HEK293 (cell line): ENCODE results near the gene SATL1.

Experiments used
- KLF1 ChIP-seq: fragments of 450-650 bp; formaldehyde crosslinking; IDR thresholded peaks from 2 replicates; pipeline ENCODE4 v1.5.1; 2016; ENCODE audit warnings: missing biosample characterization, missing genetic modification characterization
- KLF16 ChIP-seq: fragments of 450-650 bp; formaldehyde crosslinking; IDR thresholded peaks from 2 replicates; pipeline ENCODE4 v1.5.1; 2017; ENCODE audit warnings: missing biosample characterization, missing genetic modification characterization
- KLF7 ChIP-seq: fragments of 450-650 bp; formaldehyde crosslinking; IDR thresholded peaks from 2 replicates; pipeline ENCODE4 v1.5.1; 2016; ENCODE audit warnings: missing biosample characterization, missing genetic modification characterization, borderline replicate concordance
- TRIM28 ChIP-seq: IDR thresholded peaks from 2 replicates; pipeline ENCODE4 v1.6.1; 2011; ENCODE audit warnings: low read length, control low read depth, borderline replicate concordance
- ZNF132 ChIP-seq: fragments of 450-650 bp; formaldehyde crosslinking; IDR thresholded peaks from 2 replicates; pipeline ENCODE4 v1.5.1; 2017; ENCODE audit warnings: missing biosample characterization, missing genetic modification characterization, borderline replicate concordance
- ZNF214 ChIP-seq: fragments of 450-650 bp; formaldehyde crosslinking; IDR thresholded peaks from 2 replicates; pipeline ENCODE4 v1.5.1; 2017; ENCODE audit warnings: missing biosample characterization, mild to moderate bottlenecking, missing genetic modification characterization, borderline replicate concordance
- ZNF24 ChIP-seq: fragments of 450-650 bp; formaldehyde crosslinking; IDR thresholded peaks from 2 replicates; pipeline ENCODE4 v1.5.1; 2016; ENCODE audit warnings: missing biosample characterization, missing genetic modification characterization
- ZNF292 ChIP-seq: fragments of 450-650 bp; formaldehyde crosslinking; IDR thresholded peaks from 2 replicates; pipeline ENCODE4 v1.5.1; 2016; ENCODE audit warnings: low read depth, missing biosample characterization, missing genetic modification characterization, borderline replicate concordance
- ZNF341 ChIP-seq: fragments of 450-650 bp; formaldehyde crosslinking; IDR thresholded peaks from 2 replicates; pipeline ENCODE4; 2016; ENCODE audit warnings: low read depth, missing biosample characterization, missing genetic modification characterization
- ZNF433 ChIP-seq: fragments of 450-650 bp; formaldehyde crosslinking; IDR thresholded peaks from 2 replicates; pipeline ENCODE4 v1.5.1; 2016; ENCODE audit warnings: missing biosample characterization, missing genetic modification characterization, low read depth
- ZNF654 ChIP-seq: fragments of 450-650 bp; formaldehyde crosslinking; IDR thresholded peaks from 2 replicates; pipeline ENCODE4 v1.5.1; 2016; ENCODE audit warnings: low read depth, missing biosample characterization, missing genetic modification characterization
- ZNF776 ChIP-seq: fragments of 450-650 bp; formaldehyde crosslinking; IDR thresholded peaks from 2 replicates; pipeline ENCODE4 v1.5.0; 2017; ENCODE audit warnings: missing biosample characterization, missing genetic modification characterization, borderline replicate concordance
- ZNF791 ChIP-seq: fragments of 450-650 bp; formaldehyde crosslinking; IDR thresholded peaks from 2 replicates; pipeline ENCODE4 v1.5.1; 2016; ENCODE audit warnings: missing biosample characterization, missing genetic modification characterization
- TF ChIP-seq, protein P1 (sequence below): fragments of 450-650 bp; formaldehyde crosslinking; IDR thresholded peaks from 2 replicates; pipeline ENCODE4 v1.5.1; 2017; ENCODE audit warnings: missing biosample characterization, missing genetic modification characterization
- TF ChIP-seq, protein P2 (sequence below): fragments of 450-650 bp; IDR thresholded peaks from 2 replicates; pipeline ENCODE4 v1.5.1; 2018; ENCODE audit warnings: missing biosample characterization, missing genetic modification characterization
- TF ChIP-seq, protein P3 (sequence below): fragments of 450-650 bp; formaldehyde crosslinking; IDR thresholded peaks from 2 replicates; pipeline ENCODE4 v1.5.1; 2016; ENCODE audit warnings: missing biosample characterization, missing genetic modification characterization, borderline replicate concordance
- TF ChIP-seq, protein P4 (sequence below): fragments of 450-650 bp; formaldehyde crosslinking; IDR thresholded peaks from 2 replicates; pipeline ENCODE4 v1.5.1; 2016; ENCODE audit warnings: missing biosample characterization, missing genetic modification characterization
- TF ChIP-seq, protein P5 (sequence below): fragments of 450-650 bp; formaldehyde crosslinking; IDR thresholded peaks from 2 replicates; pipeline ENCODE4 v1.5.1; 2016; ENCODE audit warnings: missing biosample characterization, missing genetic modification characterization, borderline replicate concordance
- TF ChIP-seq, protein P6 (sequence below): fragments of 450-650 bp; formaldehyde crosslinking; IDR thresholded peaks from 2 replicates; pipeline ENCODE4 v1.5.1; 2016; ENCODE audit warnings: missing biosample characterization, missing genetic modification characterization, borderline replicate concordance
- TF ChIP-seq, protein P7 (sequence below): fragments of 450-650 bp; formaldehyde crosslinking; IDR thresholded peaks from 2 replicates; pipeline ENCODE4 v1.5.1; 2016; ENCODE audit warnings: missing biosample characterization, missing genetic modification characterization
- TF ChIP-seq, protein P8 (sequence below): fragments of 450-650 bp; formaldehyde crosslinking; IDR thresholded peaks from 2 replicates; pipeline ENCODE4 v1.5.1; 2016; ENCODE audit warnings: missing biosample characterization, missing genetic modification characterization

SATL1 gene

DNA sequence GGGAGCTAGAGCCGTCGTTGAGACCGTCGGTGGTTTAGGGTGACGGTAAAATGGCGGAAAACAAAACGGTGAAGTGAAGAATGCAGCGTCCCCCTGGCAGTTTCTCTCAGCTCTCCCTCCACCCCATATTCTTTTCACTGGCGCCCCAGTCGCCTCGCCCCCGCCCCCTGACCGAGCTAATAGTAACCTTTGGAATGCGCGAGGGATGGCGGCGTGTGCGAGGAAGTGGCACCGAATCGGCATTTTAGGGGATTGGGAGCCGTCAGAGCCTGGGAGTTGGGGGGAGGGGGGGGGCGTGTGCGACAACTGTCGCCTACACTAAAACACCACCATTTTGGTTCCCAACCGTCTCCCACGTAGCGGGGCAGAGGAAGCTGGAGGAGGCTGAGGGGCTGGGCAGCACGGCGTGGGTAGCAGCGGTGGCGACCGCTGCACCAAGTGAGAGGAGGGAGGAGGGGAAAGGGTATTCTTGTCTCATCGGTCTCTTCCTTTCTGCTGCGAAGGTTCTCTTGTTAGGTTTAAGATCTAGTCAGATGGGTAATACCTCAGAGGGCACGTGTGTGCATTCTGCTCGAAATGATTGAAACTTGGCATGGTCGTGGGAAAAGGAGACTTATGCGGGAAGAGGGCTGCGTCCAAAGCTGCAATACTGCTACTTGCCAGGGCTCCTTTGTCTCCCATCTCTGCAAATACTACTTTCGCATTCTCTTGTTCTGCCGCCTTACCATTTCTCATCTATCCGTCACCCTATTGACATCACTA is 1.1 kb upstream of the SATL1 start (continued):
- TF ChIP-seq KLF7 (no peak), ZNF292 (no peak), TRIM28 (no peak), ZNF791 (tag by site-specific recombination) (no peak), KLF16 (tag by site-specific recombination) (no peak), ZNF214 (tag by site-specific recombination) (no peak), ZNF433 (no peak), ZNF132 (no peak), ZNF654 (no peak), ZNF776 (no peak), KLF1 (tag by site-specific recombination) (no peak), ZNF24 (tag by site-specific recombination) (no peak), ZNF341 (tag by site-specific recombination) (peak; percentile 82)
- TF ChIP-seq, protein P1, sequence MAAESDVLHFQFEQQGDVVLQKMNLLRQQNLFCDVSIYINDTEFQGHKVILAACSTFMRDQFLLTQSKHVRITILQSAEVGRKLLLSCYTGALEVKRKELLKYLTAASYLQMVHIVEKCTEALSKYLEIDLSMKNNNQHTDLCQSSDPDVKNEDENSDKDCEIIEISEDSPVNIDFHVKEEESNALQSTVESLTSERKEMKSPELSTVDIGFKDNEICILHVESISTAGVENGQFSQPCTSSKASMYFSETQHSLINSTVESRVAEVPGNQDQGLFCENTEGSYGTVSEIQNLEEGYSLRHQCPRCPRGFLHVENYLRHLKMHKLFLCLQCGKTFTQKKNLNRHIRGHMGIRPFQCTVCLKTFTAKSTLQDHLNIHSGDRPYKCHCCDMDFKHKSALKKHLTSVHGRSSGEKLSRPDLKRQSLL, result no peak
- TF ChIP-seq, protein P2, sequence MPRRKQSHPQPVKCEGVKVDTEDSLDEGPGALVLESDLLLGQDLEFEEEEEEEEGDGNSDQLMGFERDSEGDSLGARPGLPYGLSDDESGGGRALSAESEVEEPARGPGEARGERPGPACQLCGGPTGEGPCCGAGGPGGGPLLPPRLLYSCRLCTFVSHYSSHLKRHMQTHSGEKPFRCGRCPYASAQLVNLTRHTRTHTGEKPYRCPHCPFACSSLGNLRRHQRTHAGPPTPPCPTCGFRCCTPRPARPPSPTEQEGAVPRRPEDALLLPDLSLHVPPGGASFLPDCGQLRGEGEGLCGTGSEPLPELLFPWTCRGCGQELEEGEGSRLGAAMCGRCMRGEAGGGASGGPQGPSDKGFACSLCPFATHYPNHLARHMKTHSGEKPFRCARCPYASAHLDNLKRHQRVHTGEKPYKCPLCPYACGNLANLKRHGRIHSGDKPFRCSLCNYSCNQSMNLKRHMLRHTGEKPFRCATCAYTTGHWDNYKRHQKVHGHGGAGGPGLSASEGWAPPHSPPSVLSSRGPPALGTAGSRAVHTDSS, result no peak
- TF ChIP-seq, protein P3, sequence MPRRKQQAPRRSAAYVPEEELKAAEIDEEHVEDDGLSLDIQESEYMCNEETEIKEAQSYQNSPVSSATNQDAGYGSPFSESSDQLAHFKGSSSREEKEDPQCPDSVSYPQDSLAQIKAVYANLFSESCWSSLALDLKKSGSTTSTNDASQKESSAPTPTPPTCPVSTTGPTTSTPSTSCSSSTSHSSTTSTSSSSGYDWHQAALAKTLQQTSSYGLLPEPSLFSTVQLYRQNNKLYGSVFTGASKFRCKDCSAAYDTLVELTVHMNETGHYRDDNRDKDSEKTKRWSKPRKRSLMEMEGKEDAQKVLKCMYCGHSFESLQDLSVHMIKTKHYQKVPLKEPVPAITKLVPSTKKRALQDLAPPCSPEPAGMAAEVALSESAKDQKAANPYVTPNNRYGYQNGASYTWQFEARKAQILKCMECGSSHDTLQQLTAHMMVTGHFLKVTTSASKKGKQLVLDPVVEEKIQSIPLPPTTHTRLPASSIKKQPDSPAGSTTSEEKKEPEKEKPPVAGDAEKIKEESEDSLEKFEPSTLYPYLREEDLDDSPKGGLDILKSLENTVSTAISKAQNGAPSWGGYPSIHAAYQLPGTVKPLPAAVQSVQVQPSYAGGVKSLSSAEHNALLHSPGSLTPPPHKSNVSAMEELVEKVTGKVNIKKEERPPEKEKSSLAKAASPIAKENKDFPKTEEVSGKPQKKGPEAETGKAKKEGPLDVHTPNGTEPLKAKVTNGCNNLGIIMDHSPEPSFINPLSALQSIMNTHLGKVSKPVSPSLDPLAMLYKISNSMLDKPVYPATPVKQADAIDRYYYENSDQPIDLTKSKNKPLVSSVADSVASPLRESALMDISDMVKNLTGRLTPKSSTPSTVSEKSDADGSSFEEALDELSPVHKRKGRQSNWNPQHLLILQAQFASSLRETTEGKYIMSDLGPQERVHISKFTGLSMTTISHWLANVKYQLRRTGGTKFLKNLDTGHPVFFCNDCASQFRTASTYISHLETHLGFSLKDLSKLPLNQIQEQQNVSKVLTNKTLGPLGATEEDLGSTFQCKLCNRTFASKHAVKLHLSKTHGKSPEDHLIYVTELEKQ (tag by site-specific recombination), result no peak
- TF ChIP-seq, protein P4, sequence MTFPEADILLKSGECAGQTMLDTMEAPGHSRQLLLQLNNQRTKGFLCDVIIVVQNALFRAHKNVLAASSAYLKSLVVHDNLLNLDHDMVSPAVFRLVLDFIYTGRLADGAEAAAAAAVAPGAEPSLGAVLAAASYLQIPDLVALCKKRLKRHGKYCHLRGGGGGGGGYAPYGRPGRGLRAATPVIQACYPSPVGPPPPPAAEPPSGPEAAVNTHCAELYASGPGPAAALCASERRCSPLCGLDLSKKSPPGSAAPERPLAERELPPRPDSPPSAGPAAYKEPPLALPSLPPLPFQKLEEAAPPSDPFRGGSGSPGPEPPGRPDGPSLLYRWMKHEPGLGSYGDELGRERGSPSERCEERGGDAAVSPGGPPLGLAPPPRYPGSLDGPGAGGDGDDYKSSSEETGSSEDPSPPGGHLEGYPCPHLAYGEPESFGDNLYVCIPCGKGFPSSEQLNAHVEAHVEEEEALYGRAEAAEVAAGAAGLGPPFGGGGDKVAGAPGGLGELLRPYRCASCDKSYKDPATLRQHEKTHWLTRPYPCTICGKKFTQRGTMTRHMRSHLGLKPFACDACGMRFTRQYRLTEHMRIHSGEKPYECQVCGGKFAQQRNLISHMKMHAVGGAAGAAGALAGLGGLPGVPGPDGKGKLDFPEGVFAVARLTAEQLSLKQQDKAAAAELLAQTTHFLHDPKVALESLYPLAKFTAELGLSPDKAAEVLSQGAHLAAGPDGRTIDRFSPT (tag by site-specific recombination), result no peak
- TF ChIP-seq, protein P5, sequence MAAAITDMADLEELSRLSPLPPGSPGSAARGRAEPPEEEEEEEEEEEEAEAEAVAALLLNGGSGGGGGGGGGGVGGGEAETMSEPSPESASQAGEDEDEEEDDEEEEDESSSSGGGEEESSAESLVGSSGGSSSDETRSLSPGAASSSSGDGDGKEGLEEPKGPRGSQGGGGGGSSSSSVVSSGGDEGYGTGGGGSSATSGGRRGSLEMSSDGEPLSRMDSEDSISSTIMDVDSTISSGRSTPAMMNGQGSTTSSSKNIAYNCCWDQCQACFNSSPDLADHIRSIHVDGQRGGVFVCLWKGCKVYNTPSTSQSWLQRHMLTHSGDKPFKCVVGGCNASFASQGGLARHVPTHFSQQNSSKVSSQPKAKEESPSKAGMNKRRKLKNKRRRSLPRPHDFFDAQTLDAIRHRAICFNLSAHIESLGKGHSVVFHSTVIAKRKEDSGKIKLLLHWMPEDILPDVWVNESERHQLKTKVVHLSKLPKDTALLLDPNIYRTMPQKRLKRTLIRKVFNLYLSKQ (tag by site-specific recombination), result no peak
- TF ChIP-seq, protein P6, sequence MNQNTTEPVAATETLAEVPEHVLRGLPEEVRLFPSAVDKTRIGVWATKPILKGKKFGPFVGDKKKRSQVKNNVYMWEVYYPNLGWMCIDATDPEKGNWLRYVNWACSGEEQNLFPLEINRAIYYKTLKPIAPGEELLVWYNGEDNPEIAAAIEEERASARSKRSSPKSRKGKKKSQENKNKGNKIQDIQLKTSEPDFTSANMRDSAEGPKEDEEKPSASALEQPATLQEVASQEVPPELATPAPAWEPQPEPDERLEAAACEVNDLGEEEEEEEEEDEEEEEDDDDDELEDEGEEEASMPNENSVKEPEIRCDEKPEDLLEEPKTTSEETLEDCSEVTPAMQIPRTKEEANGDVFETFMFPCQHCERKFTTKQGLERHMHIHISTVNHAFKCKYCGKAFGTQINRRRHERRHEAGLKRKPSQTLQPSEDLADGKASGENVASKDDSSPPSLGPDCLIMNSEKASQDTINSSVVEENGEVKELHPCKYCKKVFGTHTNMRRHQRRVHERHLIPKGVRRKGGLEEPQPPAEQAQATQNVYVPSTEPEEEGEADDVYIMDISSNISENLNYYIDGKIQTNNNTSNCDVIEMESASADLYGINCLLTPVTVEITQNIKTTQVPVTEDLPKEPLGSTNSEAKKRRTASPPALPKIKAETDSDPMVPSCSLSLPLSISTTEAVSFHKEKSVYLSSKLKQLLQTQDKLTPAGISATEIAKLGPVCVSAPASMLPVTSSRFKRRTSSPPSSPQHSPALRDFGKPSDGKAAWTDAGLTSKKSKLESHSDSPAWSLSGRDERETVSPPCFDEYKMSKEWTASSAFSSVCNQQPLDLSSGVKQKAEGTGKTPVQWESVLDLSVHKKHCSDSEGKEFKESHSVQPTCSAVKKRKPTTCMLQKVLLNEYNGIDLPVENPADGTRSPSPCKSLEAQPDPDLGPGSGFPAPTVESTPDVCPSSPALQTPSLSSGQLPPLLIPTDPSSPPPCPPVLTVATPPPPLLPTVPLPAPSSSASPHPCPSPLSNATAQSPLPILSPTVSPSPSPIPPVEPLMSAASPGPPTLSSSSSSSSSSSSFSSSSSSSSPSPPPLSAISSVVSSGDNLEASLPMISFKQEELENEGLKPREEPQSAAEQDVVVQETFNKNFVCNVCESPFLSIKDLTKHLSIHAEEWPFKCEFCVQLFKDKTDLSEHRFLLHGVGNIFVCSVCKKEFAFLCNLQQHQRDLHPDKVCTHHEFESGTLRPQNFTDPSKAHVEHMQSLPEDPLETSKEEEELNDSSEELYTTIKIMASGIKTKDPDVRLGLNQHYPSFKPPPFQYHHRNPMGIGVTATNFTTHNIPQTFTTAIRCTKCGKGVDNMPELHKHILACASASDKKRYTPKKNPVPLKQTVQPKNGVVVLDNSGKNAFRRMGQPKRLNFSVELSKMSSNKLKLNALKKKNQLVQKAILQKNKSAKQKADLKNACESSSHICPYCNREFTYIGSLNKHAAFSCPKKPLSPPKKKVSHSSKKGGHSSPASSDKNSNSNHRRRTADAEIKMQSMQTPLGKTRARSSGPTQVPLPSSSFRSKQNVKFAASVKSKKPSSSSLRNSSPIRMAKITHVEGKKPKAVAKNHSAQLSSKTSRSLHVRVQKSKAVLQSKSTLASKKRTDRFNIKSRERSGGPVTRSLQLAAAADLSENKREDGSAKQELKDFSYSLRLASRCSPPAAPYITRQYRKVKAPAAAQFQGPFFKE, result no peak
- TF ChIP-seq, protein P7, sequence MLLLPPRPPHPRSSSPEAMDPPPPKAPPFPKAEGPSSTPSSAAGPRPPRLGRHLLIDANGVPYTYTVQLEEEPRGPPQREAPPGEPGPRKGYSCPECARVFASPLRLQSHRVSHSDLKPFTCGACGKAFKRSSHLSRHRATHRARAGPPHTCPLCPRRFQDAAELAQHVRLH, result no peak
- TF ChIP-seq, protein P8, sequence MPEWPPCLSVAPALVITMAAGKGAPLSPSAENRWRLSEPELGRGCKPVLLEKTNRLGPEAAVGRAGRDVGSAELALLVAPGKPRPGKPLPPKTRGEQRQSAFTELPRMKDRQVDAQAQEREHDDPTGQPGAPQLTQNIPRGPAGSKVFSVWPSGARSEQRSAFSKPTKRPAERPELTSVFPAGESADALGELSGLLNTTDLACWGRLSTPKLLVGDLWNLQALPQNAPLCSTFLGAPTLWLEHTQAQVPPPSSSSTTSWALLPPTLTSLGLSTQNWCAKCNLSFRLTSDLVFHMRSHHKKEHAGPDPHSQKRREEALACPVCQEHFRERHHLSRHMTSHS (tag by site-specific recombination), result no peak
